Neural progenitor cell (in vitro differentiated cells): ENCODE results near the gene EXOC6B. TPM values are rescaled to one million over a fixed set of nuclear protein-coding genes. Genes with fewer than 3 reads are reported as not detected.

Experiments
- DNase-seq: peaks from one replicate; pipeline ENCODE4 v3.0.0-alpha.2; 2016; ENCODE audit warnings: low spot score
- H2AFZ ChIP-seq: fragments of 200-600 bp; sonication (generic); replicated peaks from 2 replicates; pipeline ENCODE4 v1.6.1; 2016; ENCODE audit warnings: antibody characterized with exemption
- H3F3A ChIP-seq: fragments of 200-600 bp; sonication (generic); 2 replicates; pipeline ENCODE4 v1.6.1; 2016; ENCODE audit warnings: antibody characterized with exemption, low read depth
- H3K27ac ChIP-seq: fragments of 200-600 bp; sonication (generic); 2 replicates; pipeline ENCODE4 v1.5.1; 2016; ENCODE audit warnings: mild to moderate bottlenecking
- H3K27me3 ChIP-seq: fragments of 200-600 bp; sonication (generic); 2 replicates; pipeline ENCODE4 v1.6.1; 2016; ENCODE audit warnings: mild to moderate bottlenecking, moderate library complexity
- H3K36me3 ChIP-seq: fragments of 200-600 bp; sonication (generic); 2 replicates; pipeline ENCODE4 v1.5.1; 2016
- H3K4me1 ChIP-seq: fragments of 200-600 bp; sonication (generic); 2 replicates; pipeline ENCODE4 v1.6.1; 2016; ENCODE audit warnings: mixed run types
- H3K4me2 ChIP-seq: fragments of 200-600 bp; sonication (generic); 2 replicates; pipeline ENCODE4 v1.6.1; 2016
- H3K4me3 ChIP-seq: fragments of 200-600 bp; sonication (generic); 2 replicates; pipeline ENCODE4 v1.5.1; 2016
- H3K79me2 ChIP-seq: fragments of 200-600 bp; sonication (generic); 2 replicates; pipeline ENCODE4 v1.6.1; 2016; ENCODE audit warnings: low read depth
- H3K9ac ChIP-seq: fragments of 200-600 bp; sonication (generic); 2 replicates; pipeline ENCODE4 v1.6.1; 2016
- H3K9me3 ChIP-seq: fragments of 200-600 bp; sonication (generic); 2 replicates; pipeline ENCODE4 v1.5.1; 2016; ENCODE audit warnings: low read depth
- H4K20me1 ChIP-seq: fragments of 200-600 bp; sonication (generic); 2 replicates; pipeline ENCODE4 v1.6.1; 2016; ENCODE audit warnings: low read depth
- H3K27ac Mint-ChIP-seq: 3 replicates; pipeline ENCODE4 v1.8.0; 2021; ENCODE audit warnings: mixed read lengths
- H3K27me3 Mint-ChIP-seq: 2 replicates; pipeline ENCODE4 v1.8.0; 2022; ENCODE audit warnings: low read depth, mild to moderate bottlenecking, inconsistent platforms, moderate library complexity, mixed read lengths; ENCODE audit not compliant: insufficient read depth
- H3K36me3 Mint-ChIP-seq: 3 replicates; pipeline ENCODE4 v1.8.0; 2021; ENCODE audit warnings: mixed read lengths
- H3K4me1 Mint-ChIP-seq: 3 replicates; pipeline ENCODE4 v1.8.0; 2021; ENCODE audit warnings: mixed read lengths
- H3K4me3 Mint-ChIP-seq: 3 replicates; pipeline ENCODE4 v1.8.0; 2021; ENCODE audit warnings: mild to moderate bottlenecking, moderate library complexity, mixed read lengths
- H3K9me3 Mint-ChIP-seq: 3 replicates; pipeline ENCODE4 v1.8.0; 2020; ENCODE audit warnings: mixed read lengths
- EZH2 ChIP-seq: fragments of 200-600 bp; sonication (generic); IDR thresholded peaks from 2 replicates; pipeline ENCODE4 v1.6.1; 2017; ENCODE audit warnings: antibody characterized with exemption, mild to moderate bottlenecking, moderate library complexity
- EZH2phosphoT487 ChIP-seq: fragments of 200-600 bp; sonication (generic); IDR thresholded peaks from 2 replicates; pipeline ENCODE4 v1.6.1; 2017; ENCODE audit warnings: antibody characterized with exemption
- total RNA-seq: library from RNA; depleted of rRNA; stranded (reverse); fragments of >200 nt; gene quantifications from 2 replicates; pipeline ENCODE4 v1.2.3, GENCODE V29; 2015; ENCODE audit warnings: low replicate concordance
- TF ChIP-seq, protein P1 (sequence below): fragments of 200-600 bp; sonication (generic); IDR thresholded peaks from 2 replicates; pipeline ENCODE4 v1.5.1; 2017; ENCODE audit warnings: antibody characterized with exemption, mild to moderate bottlenecking

Gene EXOC6B
- total RNA-seq, 1 donor from 2014 or later, result 41.2 TPM

DNA sequence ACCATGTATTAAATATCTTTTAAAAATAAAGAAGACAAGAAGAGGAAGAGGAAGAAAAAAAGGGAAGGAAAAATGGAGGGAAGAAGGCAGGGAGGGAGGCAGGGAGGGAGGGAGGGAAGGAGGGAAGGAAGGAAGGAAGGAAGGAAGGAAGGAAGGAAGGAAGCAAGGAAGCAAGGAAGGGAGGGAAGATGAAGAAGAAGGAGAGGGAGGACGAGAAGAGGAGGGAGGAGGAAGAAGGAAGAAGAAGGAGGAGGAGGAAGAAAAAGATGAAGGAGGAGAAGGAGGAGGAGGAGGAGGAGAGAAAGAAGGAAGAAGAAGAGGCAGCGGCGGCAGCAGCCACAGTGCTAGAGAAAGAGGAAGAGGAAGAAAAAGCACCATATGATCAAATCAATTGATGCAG is 189.6 kb downstream of the EXOC6B start:
- Histone ChIP-seq H3K9ac (no peak overlapping the region), H2AFZ (no peak overlapping the region), H3K27me3 (no peaks in the 10 kb centered on the region), H4K20me1 (no peaks in the 10 kb centered on the region), H3K79me2 (peaks cover 5% of the 10 kb centered on the region), H3F3A (peaks cover 7% of the 10 kb centered on the region), H3K36me3 (no peaks in the 10 kb centered on the region), H3K4me2 (no peak overlapping the region), H3K27ac (no peak overlapping the region), H3K4me1 (peaks cover 13% of the 10 kb centered on the region), H3K9me3 (no peaks in the 10 kb centered on the region), H3K4me3 (no peak overlapping the region)
- Mint-ChIP-seq H3K4me1 (no peaks in the 10 kb centered on the region), H3K4me3 (no peak overlapping the region), H3K9me3 (peaks cover 7% of the 10 kb centered on the region), H3K27me3 (peaks cover 2% of the 10 kb centered on the region), H3K27ac (no peak overlapping the region), H3K36me3 (peaks cover 2% of the 10 kb centered on the region)
- TF ChIP-seq, protein P1, sequence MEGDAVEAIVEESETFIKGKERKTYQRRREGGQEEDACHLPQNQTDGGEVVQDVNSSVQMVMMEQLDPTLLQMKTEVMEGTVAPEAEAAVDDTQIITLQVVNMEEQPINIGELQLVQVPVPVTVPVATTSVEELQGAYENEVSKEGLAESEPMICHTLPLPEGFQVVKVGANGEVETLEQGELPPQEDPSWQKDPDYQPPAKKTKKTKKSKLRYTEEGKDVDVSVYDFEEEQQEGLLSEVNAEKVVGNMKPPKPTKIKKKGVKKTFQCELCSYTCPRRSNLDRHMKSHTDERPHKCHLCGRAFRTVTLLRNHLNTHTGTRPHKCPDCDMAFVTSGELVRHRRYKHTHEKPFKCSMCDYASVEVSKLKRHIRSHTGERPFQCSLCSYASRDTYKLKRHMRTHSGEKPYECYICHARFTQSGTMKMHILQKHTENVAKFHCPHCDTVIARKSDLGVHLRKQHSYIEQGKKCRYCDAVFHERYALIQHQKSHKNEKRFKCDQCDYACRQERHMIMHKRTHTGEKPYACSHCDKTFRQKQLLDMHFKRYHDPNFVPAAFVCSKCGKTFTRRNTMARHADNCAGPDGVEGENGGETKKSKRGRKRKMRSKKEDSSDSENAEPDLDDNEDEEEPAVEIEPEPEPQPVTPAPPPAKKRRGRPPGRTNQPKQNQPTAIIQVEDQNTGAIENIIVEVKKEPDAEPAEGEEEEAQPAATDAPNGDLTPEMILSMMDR, result no peak
- no peak for TF ChIP-seq EZH2
- no peak for TF ChIP-seq EZH2phosphoT487
- no peak for DNase-seq

DNA sequence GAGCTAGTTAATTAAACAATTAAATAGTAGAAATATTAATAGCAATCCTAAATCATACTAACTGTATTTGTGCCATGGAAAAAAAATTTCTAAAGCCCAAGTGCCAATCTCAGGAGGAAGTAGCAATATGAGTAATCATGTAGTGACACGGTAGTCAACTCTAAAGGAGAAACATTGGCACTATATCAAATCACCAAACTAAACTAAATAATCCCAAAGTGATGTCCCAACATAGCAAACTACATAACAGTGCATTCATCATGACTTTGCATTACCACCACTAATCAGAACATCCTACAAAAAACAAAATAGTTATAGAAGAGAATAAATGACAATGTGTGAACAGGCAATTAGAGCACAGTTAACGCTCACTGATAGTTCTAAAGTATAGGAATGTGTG is 195.1 kb downstream of the EXOC6B start:
- Histone ChIP-seq H3K27me3 (no peaks in the 10 kb centered on the region), H3F3A (no peaks in the 10 kb centered on the region), H3K9me3 (no peaks in the 10 kb centered on the region), H3K4me3 (no peak overlapping the region), H3K9ac (no peak overlapping the region), H4K20me1 (no peaks in the 10 kb centered on the region), H2AFZ (no peak overlapping the region), H3K27ac (no peak overlapping the region), H3K4me1 (no peaks in the 10 kb centered on the region), H3K36me3 (no peaks in the 10 kb centered on the region), H3K79me2 (peaks cover 4% of the 10 kb centered on the region), H3K4me2 (no peak overlapping the region)
- Mint-ChIP-seq H3K27ac (no peak overlapping the region), H3K4me3 (no peak overlapping the region), H3K27me3 (peaks cover 2% of the 10 kb centered on the region), H3K36me3 (no peaks in the 10 kb centered on the region), H3K9me3 (no peaks in the 10 kb centered on the region), H3K4me1 (no peaks in the 10 kb centered on the region)
- TF ChIP-seq, protein P1, result no peak
- TF ChIP-seq EZH2phosphoT487 (no peak), EZH2 (no peak)
- no peak for DNase-seq

DNA sequence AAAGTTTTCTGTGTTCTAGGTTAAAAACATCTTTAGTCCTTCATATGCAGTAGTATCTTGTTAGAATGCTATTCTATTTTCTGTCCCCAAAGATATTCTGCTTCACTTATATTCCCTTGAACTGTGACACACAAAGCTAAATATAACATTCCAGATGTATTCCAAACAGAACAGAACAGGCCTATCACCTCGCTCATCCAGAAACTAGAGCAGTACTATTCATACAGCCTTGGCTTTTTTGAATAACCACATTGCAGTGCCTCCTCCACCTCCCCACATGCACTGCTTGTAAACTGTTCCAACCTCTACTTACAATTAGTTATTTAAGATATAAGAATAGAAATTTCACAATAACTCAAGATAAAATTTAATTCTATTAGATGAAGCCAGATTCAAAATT is 196.8 kb downstream of the EXOC6B start:
- no peak for DNase-seq
- no peaks in the 10 kb centered on the region for H3K36me3 Mint-ChIP-seq
- H3K4me1 ChIP-seq, result no peaks in the 10 kb centered on the region
- H3K4me3 ChIP-seq, result no peak overlapping the region
- no peak overlapping the region for H2AFZ ChIP-seq
- H3K4me1 Mint-ChIP-seq, result no peaks in the 10 kb centered on the region
- H3K4me2 ChIP-seq, result no peak overlapping the region
- H3K36me3 ChIP-seq, result no peaks in the 10 kb centered on the region
- H3K27me3 Mint-ChIP-seq, result peaks cover 2% of the 10 kb centered on the region
- no peak overlapping the region for H3K27ac ChIP-seq
- no peaks in the 10 kb centered on the region for H3F3A ChIP-seq
- H3K79me2 ChIP-seq, result no peaks in the 10 kb centered on the region
- H3K9me3 Mint-ChIP-seq, result no peaks in the 10 kb centered on the region
- TF ChIP-seq EZH2 (no peak), EZH2phosphoT487 (no peak)
- TF ChIP-seq, protein P1, result no peak
- no peaks in the 10 kb centered on the region for H3K27me3 ChIP-seq
- no peak overlapping the region for H3K4me3 Mint-ChIP-seq
- no peak overlapping the region for H3K9ac ChIP-seq
- no peak overlapping the region for H3K27ac Mint-ChIP-seq
- H3K9me3 ChIP-seq, result no peaks in the 10 kb centered on the region
- no peaks in the 10 kb centered on the region for H4K20me1 ChIP-seq
